Measurements from ENCODE around the gene HP1BP3.

The HP1BP3 gene

GRCh38 chr1:20742671-20743070 lies 44.4 kb downstream of the HP1BP3 start:
- H3K4me3 ChIP-seq (ENCODE audit: low read depth, low read length): no peak overlapping the region
- no peak for TF ChIP-seq CTCF (IDR thresholded peaks at IDR 0.05; ENCODE audit: borderline replicate concordance, insufficient read depth, low read depth, low read length)

GRCh38 chr1:20740781-20741180 lies 46.3 kb downstream of the HP1BP3 start:
- no peak overlapping the region for H3K4me3 ChIP-seq (ENCODE audit: low read depth, low read length)

GRCh38 chr1:20739225-20739624 lies 47.9 kb downstream of the HP1BP3 start:
- no peak overlapping the region for H3K4me3 ChIP-seq (ENCODE audit: low read depth, low read length)
- no peak for TF ChIP-seq CTCF (IDR thresholded peaks at IDR 0.05; ENCODE audit: borderline replicate concordance, insufficient read depth, low read depth, low read length)

More at GRCh38 chr1:20740781-20741180, 46.3 kb downstream of the HP1BP3 start:
- TF ChIP-seq CTCF (IDR thresholded peaks at IDR 0.05; ENCODE audit: borderline replicate concordance, insufficient read depth, low read depth, low read length): no peak

- TF ChIP-seq CTCF (IDR thresholded peaks at IDR 0.05; ENCODE audit: borderline replicate concordance, insufficient read depth, low read depth, low read length): no peak
- no peak overlapping the region for H3K4me3 ChIP-seq (ENCODE audit: low read depth, low read length)
These were observed 51.5 kb downstream of the HP1BP3 start for GRCh38 chr1:20735581-20736111.

GRCh38 chr1:20733360-20733975 lies 53.6 kb downstream of the HP1BP3 start:
- TF ChIP-seq CTCF (IDR thresholded peaks at IDR 0.05; ENCODE audit: borderline replicate concordance, insufficient read depth, low read depth, low read length): no peak
- no peak overlapping the region for H3K4me3 ChIP-seq (ENCODE audit: low read depth, low read length)

- peak; percentile 52 for TF ChIP-seq CTCF (IDR thresholded peaks at IDR 0.05; ENCODE audit: borderline replicate concordance, insufficient read depth, low read depth, low read length)
- H3K4me3 ChIP-seq (ENCODE audit: low read depth, low read length): peak within 1 kb of the TSS; percentile 65
These were observed 54.3 kb downstream of the HP1BP3 start, which contains the start of gene SH2D5 for GRCh38 chr1:20732588-20733359. SH2D5 (minus strand) TSS chr1:20732703; CDS start chr1:20728044, 4,659 bp downstream.

Measured in GM12875 (cell line).